Lower leg skin (tissue), 3 donors: ENCODE results near the gene TREX2.

Experiments
- POLR2A ChIP-seq, 2 donors: fragments of 450-650 bp; IDR thresholded peaks; one replicate each; pipeline ENCODE4 v1.6.1; 2016 to 2017; ENCODE audit warnings: antibody characterized with exemption in 2 of 2, mild to moderate bottlenecking in 1 of 2, moderate library complexity in 1 of 2
- TF ChIP-seq, protein P1 (sequence below), 3 donors: fragments of 450-650 bp; IDR thresholded peaks; one replicate each; pipeline ENCODE4 v1.5.1; 2016; ENCODE audit warnings: antibody characterized with exemption in 3 of 3, mild to moderate bottlenecking in 3 of 3, moderate library complexity in 2 of 3

DNA sequence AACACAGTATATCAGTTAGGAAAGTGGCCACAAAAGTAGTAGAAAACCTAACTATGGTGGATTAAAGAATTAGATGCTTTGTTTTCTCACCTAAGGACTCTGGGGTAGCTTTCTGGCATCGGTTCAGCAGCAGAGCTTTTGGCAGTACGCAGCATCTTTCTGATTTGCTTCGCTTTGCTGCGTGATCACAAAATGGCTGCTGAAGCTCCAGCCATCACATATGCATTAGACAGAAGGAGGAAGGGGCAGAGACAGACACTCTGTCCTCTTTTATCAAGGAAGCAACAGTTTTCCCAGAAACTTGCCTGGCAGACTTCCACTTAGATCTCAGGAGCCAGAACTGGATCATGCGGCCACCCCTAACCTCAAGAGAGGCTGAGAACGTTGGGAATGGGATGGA lies 15.1 kb downstream of the TREX2 start:
- TF ChIP-seq, protein P1, sequence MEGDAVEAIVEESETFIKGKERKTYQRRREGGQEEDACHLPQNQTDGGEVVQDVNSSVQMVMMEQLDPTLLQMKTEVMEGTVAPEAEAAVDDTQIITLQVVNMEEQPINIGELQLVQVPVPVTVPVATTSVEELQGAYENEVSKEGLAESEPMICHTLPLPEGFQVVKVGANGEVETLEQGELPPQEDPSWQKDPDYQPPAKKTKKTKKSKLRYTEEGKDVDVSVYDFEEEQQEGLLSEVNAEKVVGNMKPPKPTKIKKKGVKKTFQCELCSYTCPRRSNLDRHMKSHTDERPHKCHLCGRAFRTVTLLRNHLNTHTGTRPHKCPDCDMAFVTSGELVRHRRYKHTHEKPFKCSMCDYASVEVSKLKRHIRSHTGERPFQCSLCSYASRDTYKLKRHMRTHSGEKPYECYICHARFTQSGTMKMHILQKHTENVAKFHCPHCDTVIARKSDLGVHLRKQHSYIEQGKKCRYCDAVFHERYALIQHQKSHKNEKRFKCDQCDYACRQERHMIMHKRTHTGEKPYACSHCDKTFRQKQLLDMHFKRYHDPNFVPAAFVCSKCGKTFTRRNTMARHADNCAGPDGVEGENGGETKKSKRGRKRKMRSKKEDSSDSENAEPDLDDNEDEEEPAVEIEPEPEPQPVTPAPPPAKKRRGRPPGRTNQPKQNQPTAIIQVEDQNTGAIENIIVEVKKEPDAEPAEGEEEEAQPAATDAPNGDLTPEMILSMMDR (IDR thresholded peaks at IDR 0.05) = no peak
- TF ChIP-seq POLR2A (IDR thresholded peaks at IDR 0.05) = no peak
